Measurements from ENCODE around the gene RALGPS2.
"Not testable (repeated sequence)": the region's sequence is repeated elsewhere in the genome, so short reads cannot be mapped to it uniquely, and the experiment has no call there.

The RALGPS2 gene

GRCh38 chr1:178781533-178782330 lies 56.7 kb downstream of the RALGPS2 start:
- DNase-seq (ENCODE audit: low read depth in 2 of 2), result no peak

- no peak for DNase-seq (ENCODE audit: low read depth in 2 of 2)
Observed at GRCh38 chr1:178784131-178784536, 59.1 kb downstream of the RALGPS2 start.

DNA sequence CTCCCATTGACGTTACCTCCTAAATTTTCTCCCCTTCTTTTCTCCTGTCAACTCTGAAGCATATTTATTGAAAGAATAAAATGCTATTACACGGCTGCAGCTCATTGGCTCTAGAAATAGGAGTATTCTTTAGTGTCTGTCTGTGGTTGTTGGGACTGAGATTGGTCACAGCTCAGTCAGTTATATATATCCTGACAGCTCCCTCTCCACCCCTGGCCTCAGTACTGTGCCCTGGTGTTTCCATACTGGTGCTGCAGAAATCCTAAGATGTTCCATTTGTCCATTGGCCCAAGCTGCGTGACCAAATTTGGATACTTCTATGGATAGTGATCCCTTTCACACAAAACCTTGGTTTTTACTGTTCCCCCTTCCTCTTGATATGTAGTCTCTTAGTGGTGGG lies 67.3 kb downstream of the RALGPS2 start:
- DNase-seq (ENCODE audit: low read depth in 2 of 2), result no peak

DNA sequence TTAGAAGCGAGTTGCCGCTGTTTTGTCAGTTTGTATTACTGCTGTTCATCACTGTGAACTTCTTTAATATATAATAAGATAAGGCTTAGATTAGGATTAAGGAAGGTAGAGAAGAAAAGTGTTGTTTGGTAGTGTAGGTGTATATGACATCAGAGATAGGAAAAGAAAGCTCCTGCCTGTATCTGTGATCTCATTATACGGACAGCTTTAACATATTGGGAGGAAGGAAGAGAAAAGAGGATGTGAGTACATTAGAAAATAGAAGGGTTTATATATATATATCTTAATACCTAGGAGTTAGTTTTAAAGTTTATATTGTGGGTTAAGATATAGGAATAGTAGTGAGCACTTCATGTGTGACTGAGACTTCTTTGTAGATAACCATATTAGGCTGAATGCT lies 71.0 kb downstream of the RALGPS2 start:
- no peak for DNase-seq (ENCODE audit: low read depth in 2 of 2)

DNA sequence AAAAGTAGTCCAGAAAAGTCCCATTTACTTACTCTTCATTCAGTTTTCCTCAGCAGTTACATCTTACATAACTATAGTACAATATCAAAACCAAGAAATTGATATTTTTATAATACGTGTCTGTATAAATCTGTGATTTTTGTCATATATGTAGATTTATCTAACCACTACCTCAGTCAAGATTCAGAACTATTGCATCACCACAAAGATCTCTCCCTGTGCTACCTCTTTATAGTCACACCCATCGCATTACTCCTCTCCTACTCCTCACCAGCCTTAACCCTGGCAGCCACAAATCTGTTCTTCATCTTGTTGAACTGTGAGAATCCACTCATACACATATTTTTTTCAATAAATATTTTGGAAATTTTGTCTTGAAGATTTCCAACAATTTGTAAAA lies 72.5 kb downstream of the RALGPS2 start:
- no peak for DNase-seq (ENCODE audit: low read depth in 2 of 2)

GRCh38 chr1:178798232-178798861 lies 73.3 kb downstream of the RALGPS2 start:
- DNase-seq (ENCODE audit: low read depth in 2 of 2), result no peak

- no peak for DNase-seq (ENCODE audit: low read depth in 2 of 2)
Observed at GRCh38 chr1:178802873-178803272, 77.8 kb downstream of the RALGPS2 start.

GRCh38 chr1:178806665-178807300 lies 81.7 kb downstream of the RALGPS2 start:
- no peak for DNase-seq (ENCODE audit: low read depth in 2 of 2)

DNA sequence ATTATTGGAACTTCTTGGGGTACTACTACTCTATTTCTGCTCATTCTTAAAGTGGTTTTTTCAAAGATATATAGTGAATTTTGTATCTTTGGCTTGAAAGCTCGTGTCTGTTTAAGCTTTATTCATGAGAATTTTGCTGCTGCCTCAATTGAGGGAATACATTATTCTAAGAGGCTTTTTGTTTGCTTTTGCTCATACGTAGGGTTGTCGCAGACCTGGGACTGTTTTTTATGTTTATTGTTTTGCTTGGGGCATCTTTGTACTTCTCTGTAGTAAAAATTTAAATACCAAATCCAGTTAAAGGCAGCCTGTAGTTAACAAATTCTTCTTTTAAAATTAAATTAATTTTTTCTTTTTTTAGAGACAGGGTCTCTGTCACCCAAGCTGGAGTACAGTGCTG lies 83.5 kb downstream of the RALGPS2 start:
- no peak for DNase-seq (ENCODE audit: low read depth in 2 of 2)

DNA sequence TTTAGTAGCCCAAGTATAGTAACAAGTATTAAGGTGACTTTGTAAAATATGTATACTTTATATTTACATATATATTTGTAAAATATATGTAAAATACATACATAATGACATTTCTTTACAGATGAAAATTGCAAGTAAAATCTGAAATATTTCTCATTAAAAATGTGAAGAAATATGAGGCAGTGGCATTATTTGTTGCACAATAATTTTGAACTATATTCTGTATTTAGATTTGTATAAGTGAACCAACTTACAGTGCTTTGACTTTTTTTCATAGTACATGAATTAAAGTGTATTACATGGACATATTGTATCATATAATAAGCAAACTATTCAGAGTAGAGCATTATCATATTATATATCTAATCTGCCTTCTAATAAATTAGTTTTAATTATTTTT lies 85.5 kb downstream of the RALGPS2 start:
- DNase-seq (ENCODE audit: low read depth in 2 of 2), result no peak

- no peak for DNase-seq (ENCODE audit: low read depth in 2 of 2)
Observed at GRCh38 chr1:178818416-178818815, 93.4 kb downstream of the RALGPS2 start.

DNA sequence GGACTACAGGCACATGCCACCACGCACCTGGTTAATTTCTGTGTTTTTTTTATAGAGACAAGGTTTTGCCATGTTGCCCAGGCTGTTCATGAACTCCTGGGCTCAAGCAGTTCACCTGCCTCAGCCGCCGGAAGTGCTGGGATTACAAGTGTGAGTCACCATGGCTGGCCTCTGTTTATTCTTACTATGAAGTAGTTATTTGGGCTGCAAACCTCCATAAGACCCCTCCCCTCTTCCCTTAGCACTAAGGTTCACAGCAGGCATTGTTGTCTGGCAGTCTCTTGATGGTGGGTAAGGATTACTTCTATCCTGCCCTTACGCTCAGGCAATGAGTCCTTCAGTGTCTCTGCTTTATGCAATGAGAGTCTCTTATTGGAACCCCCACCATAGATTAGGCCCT lies 94.1 kb downstream of the RALGPS2 start:
- DNase-seq (ENCODE audit: low read depth in 2 of 2), result no peak

DNA sequence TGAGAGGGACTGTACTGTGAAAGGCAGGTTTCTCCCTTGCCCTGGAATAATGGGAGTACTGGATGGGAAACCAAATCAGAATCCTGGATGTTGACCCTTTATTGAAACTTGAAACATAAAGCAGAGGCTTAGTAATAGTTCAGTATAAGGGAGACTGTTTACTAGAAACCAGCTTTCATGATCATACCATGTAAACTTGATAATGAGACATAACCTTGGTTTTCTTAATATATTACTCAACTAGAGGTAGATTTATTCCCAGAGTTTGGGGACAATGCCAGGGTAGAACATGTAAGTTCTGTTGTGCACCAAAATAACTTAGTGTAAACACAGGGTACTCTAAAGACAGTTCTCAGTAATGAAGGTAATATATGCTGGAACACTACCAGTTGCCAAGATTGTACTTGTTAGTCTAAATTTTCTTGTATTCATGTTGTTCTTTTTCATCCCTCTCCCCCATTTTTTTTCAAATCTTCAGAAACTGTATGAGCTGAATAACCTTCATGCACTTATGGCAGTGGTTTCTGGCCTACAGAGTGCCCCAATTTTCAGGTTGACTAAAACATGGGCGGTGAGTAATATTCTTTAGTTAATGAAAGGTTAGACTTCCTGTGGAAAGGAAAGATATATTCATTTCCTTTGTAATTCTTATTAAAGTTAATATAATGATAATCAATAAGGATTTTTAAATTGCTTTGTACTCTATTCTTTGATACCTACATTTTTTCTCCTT lies 96.3 kb downstream of the RALGPS2 start:
- DNase-seq (ENCODE audit: low read depth in 2 of 2), result no peak

GRCh38 chr1:178825167-178825566 lies 100.1 kb downstream of the RALGPS2 start:
- DNase-seq (ENCODE audit: low read depth in 2 of 2), result no peak

- DNase-seq (ENCODE audit: low read depth in 2 of 2), result no peak
Observed at GRCh38 chr1:178844436-178844835, 119.4 kb downstream of the RALGPS2 start.

GRCh38 chr1:178846306-178846705 lies 121.3 kb downstream of the RALGPS2 start:
- no peak for DNase-seq (ENCODE audit: low read depth in 2 of 2)

- DNase-seq (ENCODE audit: low read depth in 2 of 2), result no peak
Observed at GRCh38 chr1:178847396-178847849, 122.4 kb downstream of the RALGPS2 start.

DNA sequence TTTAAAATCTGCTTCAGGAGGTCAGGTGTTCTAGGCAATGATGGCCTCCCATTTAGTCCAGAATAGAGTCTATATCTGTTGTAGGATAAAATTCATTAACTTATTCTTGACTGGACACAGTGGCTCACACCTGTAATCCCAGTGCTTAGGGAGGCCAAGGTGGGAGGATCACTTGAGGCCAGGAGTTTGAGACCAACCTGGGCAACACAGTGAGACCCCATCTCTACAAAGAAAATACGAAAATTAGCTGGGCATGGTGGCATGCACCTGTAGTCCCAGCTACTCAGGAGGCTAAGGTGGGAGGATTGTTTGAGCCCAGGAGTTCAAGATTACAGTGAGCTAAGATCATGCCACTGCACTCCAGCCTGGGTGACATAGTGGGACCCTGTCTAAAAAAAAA lies 122.9 kb downstream of the RALGPS2 start:
- DNase-seq (ENCODE audit: low read depth in 2 of 2), result not testable (repeated sequence)

DNA sequence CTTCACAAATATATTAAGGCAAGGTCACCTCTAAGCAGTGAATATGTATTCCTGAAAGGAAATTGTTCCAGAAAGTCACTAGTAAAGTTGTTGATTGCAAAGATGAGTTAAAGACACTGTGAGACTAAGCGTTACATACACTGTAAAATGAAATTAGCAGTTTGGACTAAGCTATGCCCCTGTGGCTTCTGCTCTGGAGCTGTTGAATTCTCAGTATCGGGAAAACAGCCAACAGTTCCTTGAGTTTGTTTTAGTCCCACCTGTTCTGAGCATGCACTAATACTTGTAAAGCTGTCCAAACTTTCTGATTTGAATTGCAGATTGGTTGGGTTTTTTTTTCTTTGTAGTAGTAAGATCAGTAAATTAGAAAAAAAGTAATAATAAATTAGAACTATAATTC lies 124.9 kb downstream of the RALGPS2 start:
- no peak for DNase-seq (ENCODE audit: low read depth in 2 of 2)

DNA sequence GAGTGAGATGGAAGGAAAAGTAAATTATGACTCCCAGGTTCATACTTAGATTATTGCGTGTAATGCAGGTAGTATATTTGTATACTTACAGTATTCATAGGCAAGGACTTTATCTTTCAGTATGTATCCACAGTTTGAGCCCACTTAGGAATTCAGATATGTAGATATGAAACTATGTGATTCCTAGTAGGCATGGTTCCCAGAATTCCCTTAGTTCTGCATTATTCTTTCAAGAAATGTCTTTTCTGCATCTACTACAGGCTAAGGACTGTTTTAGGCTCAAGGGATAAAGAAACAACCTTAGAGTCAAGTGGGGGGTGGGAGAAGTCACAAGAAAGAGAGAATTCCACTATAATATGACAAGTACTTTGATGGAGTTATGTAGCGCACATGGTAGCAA lies 132.1 kb downstream of the RALGPS2 start:
- no peak for DNase-seq (ENCODE audit: low read depth in 2 of 2)

DNA sequence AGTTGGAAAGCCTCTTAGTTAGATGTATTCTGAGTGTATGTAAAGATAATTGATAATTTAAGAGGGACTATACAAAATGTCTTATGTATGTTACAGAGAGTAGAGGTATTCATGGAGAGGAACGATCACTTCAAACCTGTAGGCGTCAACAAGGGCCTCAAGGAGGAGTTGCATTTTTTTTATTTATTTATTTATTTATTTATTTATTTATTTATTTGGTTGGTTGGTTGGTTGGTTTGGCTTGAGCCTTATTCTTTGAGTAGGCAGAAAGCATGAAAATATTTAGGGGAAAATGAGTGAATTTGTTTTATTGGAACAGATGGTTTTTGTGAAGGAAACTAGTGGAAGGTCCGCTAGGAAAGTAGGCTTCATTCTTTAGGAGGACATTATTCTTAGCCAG lies 137.4 kb downstream of the RALGPS2 start:
- DNase-seq (ENCODE audit: low read depth in 2 of 2), result no peak

DNA sequence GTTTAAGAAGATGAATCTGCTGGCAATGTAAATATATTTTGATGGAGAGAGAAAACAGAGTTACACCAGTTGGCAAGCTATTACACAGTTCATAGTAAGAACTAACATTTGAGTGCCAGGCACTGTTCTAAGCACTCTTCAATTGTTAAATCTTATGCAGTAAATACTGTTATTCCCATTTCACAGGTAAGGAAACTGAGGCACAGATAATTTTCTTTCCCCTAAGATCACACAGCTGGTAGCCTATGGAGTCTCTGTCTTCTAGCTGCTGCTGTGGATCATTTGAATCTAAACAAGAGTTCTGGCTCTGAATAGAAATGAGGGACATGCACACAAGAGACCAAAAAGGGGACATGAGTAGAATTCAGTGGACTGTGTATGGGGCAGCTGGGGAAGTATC lies 137.8 kb downstream of the RALGPS2 start:
- DNase-seq (ENCODE audit: low read depth in 2 of 2), result no peak

Data from stimulated activated CD8-positive, alpha-beta memory T cell treated with anti-CD3 and anti-CD28 coated beads, Interleukin-7, amount 100 ng/mL, for 1 hour (primary cell).